ENCODE measurements around the gene KCND1. TPM values are rescaled to one million over a fixed set of nuclear protein-coding genes. Genes with fewer than 3 reads are reported as not detected.

The KCND1 gene
- polyA plus RNA-seq, 1 donor (not counting 4 experiments of a cell fraction or from before 2014, with no cell fraction given) = 0.20 TPM

- Histone ChIP-seq H3K9ac (ENCODE audit: control insufficient read depth, extremely low read depth, insufficient read depth, low read length) (no peak overlapping the region), H3K4me3 (ENCODE audit: control insufficient read depth in 2 of 3, extremely low read depth in 1 of 3, insufficient read depth in 2 of 3, low read depth in 1 of 3, low read length in 3 of 3) (no peak overlapping the region), H3K9me3 (ENCODE audit: control insufficient read depth, low read depth, low read length) (no peaks in the 10 kb centered on the region), H2AFZ (ENCODE audit: control insufficient read depth, low read length) (no peak overlapping the region), H4K20me1 (ENCODE audit: control insufficient read depth, extremely low read depth, insufficient read depth, low read length) (no peaks in the 10 kb centered on the region), H3K9me1 (ENCODE audit: control insufficient read depth, extremely low read depth, insufficient read depth, low read length) (no peaks in the 10 kb centered on the region), H3K27ac (ENCODE audit: control insufficient read depth, insufficient read depth, low read length) (no peak overlapping the region), H3K4me2 (ENCODE audit: control insufficient read depth, extremely low read depth, insufficient read depth, low read depth, low read length) (no peak overlapping the region), H3K79me2 (ENCODE audit: control insufficient read depth, insufficient read depth, low read length) (peaks cover 8% of the 10 kb centered on the region), H3K36me3 (ENCODE audit: control insufficient read depth in 2 of 2, extremely low read depth in 1 of 2, insufficient read depth in 2 of 2, low read length in 2 of 2) (peaks cover 8 to 10% of the 10 kb centered on the region in 2 experiments), H3K27me3 (ENCODE audit: control insufficient read depth, extremely low read depth, insufficient read depth, low read length) (no peaks in the 10 kb centered on the region), H3K4me1 (ENCODE audit: control insufficient read depth, extremely low read depth, insufficient read depth, low read length) (peaks cover 6% of the 10 kb centered on the region)
- TF ChIP-seq EZH2 (IDR thresholded peaks at IDR 0.05; ENCODE audit: low read length) (no peak), CTCF (optimal IDR thresholded peaks at IDR 0.05 in 1 of 3, IDR thresholded peaks at IDR 0.05 in 1 of 3, conservative IDR thresholded peaks at IDR 0.05 in 1 of 3; ENCODE audit: extremely low read depth in 1 of 3, insufficient read depth in 2 of 3, low read length in 3 of 3) (peak in 1 of 3 experiments; percentile 2)
- DNase-seq (ENCODE audit: low read depth, low spot score) = no peak
- dilution Hi-C loops (cut with MboI; ENCODE audit: extremely low pct_ligation_motif_present, low sequenced_read_pairs) = no loop called here
- FAIRE-seq = no peak
These were observed 26.7 kb upstream of the KCND1 start for GRCh38 chrX:48998391-48998790.

DNA sequence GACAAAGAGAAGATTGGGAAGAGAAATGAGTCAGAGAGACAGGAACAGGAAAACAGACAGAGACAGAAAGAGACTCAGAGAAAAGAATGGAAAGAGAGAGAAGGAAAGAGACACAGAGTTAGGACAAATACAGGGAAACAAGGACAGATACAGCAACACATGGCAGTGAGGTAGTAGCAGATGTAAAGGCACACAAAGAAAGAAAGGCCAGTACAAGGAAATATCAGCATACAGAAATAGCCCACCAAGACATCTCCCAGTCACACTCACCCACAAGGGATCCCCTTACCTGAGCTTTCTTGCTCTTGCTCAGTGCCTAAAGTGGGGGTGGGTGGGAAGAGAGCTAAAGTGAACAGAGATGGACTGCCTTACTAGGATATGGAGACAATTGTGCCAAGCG is 26.2 kb upstream of the KCND1 start:
- Histone ChIP-seq H3K4me1 (ENCODE audit: control insufficient read depth, extremely low read depth, insufficient read depth, low read length) (peaks cover 6% of the 10 kb centered on the region), H3K9me3 (ENCODE audit: control insufficient read depth, low read depth, low read length) (no peaks in the 10 kb centered on the region), H3K36me3 (ENCODE audit: control insufficient read depth in 2 of 2, extremely low read depth in 1 of 2, insufficient read depth in 2 of 2, low read length in 2 of 2) (peaks cover 8 to 10% of the 10 kb centered on the region in 2 experiments), H3K9me1 (ENCODE audit: control insufficient read depth, extremely low read depth, insufficient read depth, low read length) (no peaks in the 10 kb centered on the region), H2AFZ (ENCODE audit: control insufficient read depth, low read length) (no peak overlapping the region), H3K9ac (ENCODE audit: control insufficient read depth, extremely low read depth, insufficient read depth, low read length) (no peak overlapping the region), H3K79me2 (ENCODE audit: control insufficient read depth, insufficient read depth, low read length) (peaks cover 8% of the 10 kb centered on the region), H3K27ac (ENCODE audit: control insufficient read depth, insufficient read depth, low read length) (no peak overlapping the region), H4K20me1 (ENCODE audit: control insufficient read depth, extremely low read depth, insufficient read depth, low read length) (no peaks in the 10 kb centered on the region), H3K4me3 (ENCODE audit: control insufficient read depth in 2 of 3, extremely low read depth in 1 of 3, insufficient read depth in 2 of 3, low read depth in 1 of 3, low read length in 3 of 3) (no peak overlapping the region), H3K27me3 (ENCODE audit: control insufficient read depth, extremely low read depth, insufficient read depth, low read length) (no peaks in the 10 kb centered on the region), H3K4me2 (ENCODE audit: control insufficient read depth, extremely low read depth, insufficient read depth, low read depth, low read length) (no peak overlapping the region)
- TF ChIP-seq CTCF (optimal IDR thresholded peaks at IDR 0.05 in 1 of 3, IDR thresholded peaks at IDR 0.05 in 1 of 3, conservative IDR thresholded peaks at IDR 0.05 in 1 of 3; ENCODE audit: extremely low read depth in 1 of 3, insufficient read depth in 2 of 3, low read length in 3 of 3) (no peak), EZH2 (IDR thresholded peaks at IDR 0.05; ENCODE audit: low read length) (no peak)
- DNase-seq (ENCODE audit: low read depth, low spot score) (no peak), FAIRE-seq (no peak)
- dilution Hi-C loops (cut with MboI; ENCODE audit: extremely low pct_ligation_motif_present, low sequenced_read_pairs) = no loop called here

Data from keratinocyte (primary cell).